M059J (cell line): ENCODE data around the gene CMIP. TPM values are rescaled to one million over a fixed set of nuclear protein-coding genes. Genes with fewer than 3 reads are reported as not detected.

ENCODE experiments used
- DNase-seq: peaks from one replicate; pipeline ENCODE4 v3.0.0-alpha.2; 2012; ENCODE audit warnings: low read depth
- total RNA-seq: library from RNA; depleted of rRNA; stranded (reverse); fragments of >200 nt; shearing (Covaris generic); gene quantifications from 2 replicates; pipeline ENCODE4 v1.2.3, GENCODE V29; 2014

Gene CMIP
- total RNA-seq, 1 experiment from 2014 or later: 15.8 TPM

GRCh38 chr16:81635063-81635937 is 190.7 kb downstream of the CMIP start:
- DNase-seq: no peak

GRCh38 chr16:81636298-81636993 is 191.8 kb downstream of the CMIP start:
- no peak for DNase-seq

- no peak for DNase-seq
These were observed 193.0 kb downstream of the CMIP start for GRCh38 chr16:81637336-81638235.

- DNase-seq: no peak
These were observed 193.8 kb downstream of the CMIP start for GRCh38 chr16:81638286-81638945.

- no peak for DNase-seq
These were observed 194.7 kb downstream of the CMIP start for GRCh38 chr16:81639348-81639747.

- no peak for DNase-seq
These were observed 195.5 kb downstream of the CMIP start for GRCh38 chr16:81639931-81640680.

GRCh38 chr16:81640681-81641070 is 196.1 kb downstream of the CMIP start:
- no peak for DNase-seq

- DNase-seq: peak; percentile 33
These were observed 196.9 kb downstream of the CMIP start for GRCh38 chr16:81641395-81642106.

- no peak for DNase-seq
These were observed 197.5 kb downstream of the CMIP start for GRCh38 chr16:81642107-81642436.

- no peak for DNase-seq
These were observed 198.3 kb downstream of the CMIP start for GRCh38 chr16:81642943-81643342.

- peak; percentile 99 for DNase-seq
These were observed 200.7 kb downstream of the CMIP start for GRCh38 chr16:81645266-81645694.

- no peak for DNase-seq
These were observed 201.3 kb downstream of the CMIP start for GRCh38 chr16:81645925-81646324.

- peak; percentile 90 for DNase-seq
These were observed 202.0 kb downstream of the CMIP start for GRCh38 chr16:81646561-81646960.

GRCh38 chr16:81647527-81647926 is 202.9 kb downstream of the CMIP start:
- DNase-seq: peak; percentile 95

GRCh38 chr16:81649561-81650184 is 205.1 kb downstream of the CMIP start:
- DNase-seq: no peak

- no peak for DNase-seq
These were observed 205.7 kb downstream of the CMIP start for GRCh38 chr16:81650281-81650680.

- DNase-seq: no peak
These were observed 206.5 kb downstream of the CMIP start for GRCh38 chr16:81650982-81651562.

- no peak for DNase-seq
These were observed 207.4 kb downstream of the CMIP start for GRCh38 chr16:81651758-81652718.
